Fibroblast of mammary gland (primary cell): ENCODE results near the gene LGR4.
A peak's percentile ranks its signal among the peaks of the same experiment; 100 is the strongest.

ENCODE experiments used
- DNase-seq: peaks from one replicate; pipeline ENCODE4 v3.0.0-alpha.2; 2010; ENCODE audit warnings: low read depth
- H3K4me3 ChIP-seq: 2 replicates; pipeline ENCODE4 v1.5.1; 2011; ENCODE audit warnings: low read depth, mild to moderate bottlenecking, low read length, moderate library complexity; ENCODE audit not compliant: control insufficient read depth
- CTCF ChIP-seq: conservative IDR thresholded peaks from 2 replicates; pipeline ENCODE4 v1.5.1; 2011; ENCODE audit warnings: low read depth, low read length, inconsistent platforms; ENCODE audit not compliant: control insufficient read depth, insufficient read depth

The LGR4 gene

GRCh38 chr11:27390318-27391295 is 82.0 kb downstream of the LGR4 start:
- DNase-seq, result no peak
- no peak for TF ChIP-seq CTCF
- H3K4me3 ChIP-seq, result no peak overlapping the region

GRCh38 chr11:27388869-27389268 is 83.7 kb downstream of the LGR4 start:
- H3K4me3 ChIP-seq, result no peak overlapping the region
- no peak for DNase-seq
- no peak for TF ChIP-seq CTCF

- H3K4me3 ChIP-seq, result no peak overlapping the region
- no peak for TF ChIP-seq CTCF
- no peak for DNase-seq
Observed at GRCh38 chr11:27388001-27388400, 84.6 kb downstream of the LGR4 start.

GRCh38 chr11:27387362-27387761 is 85.2 kb downstream of the LGR4 start:
- no peak for TF ChIP-seq CTCF
- no peak for DNase-seq
- no peak overlapping the region for H3K4me3 ChIP-seq

- peak; percentile 18 for DNase-seq
- no peak for TF ChIP-seq CTCF
- H3K4me3 ChIP-seq, result no peak overlapping the region
Observed at GRCh38 chr11:27386181-27386845, 86.3 kb downstream of the LGR4 start.

- H3K4me3 ChIP-seq, result no peak overlapping the region
- DNase-seq, result peak; percentile 85
- no peak for TF ChIP-seq CTCF
Observed at GRCh38 chr11:27385245-27385644, 87.3 kb downstream of the LGR4 start.
